WTC11 (cell line): ENCODE results near the gene IRF2BP2. TPM values are rescaled to one million over a fixed set of nuclear protein-coding genes. Genes with fewer than 3 reads are reported as not detected.

ENCODE experiments used
- ATAC-seq: fragments of 200-7000 bp; cut with Tn5 transposase; 2 replicates; pipeline ENCODE4 v1.10.0; 2021; ENCODE audit warnings: mild to moderate bottlenecking, moderate library complexity
- CTCF ChIA-PET: fragments of 300-600 bp; sonication (Branson Sonifier 250); formaldehyde crosslinking; loops from one replicate; lab custom pipeline; 2021; ENCODE audit warnings: antibody characterized with exemption; lab: Charles Lee
- POLR2A ChIA-PET: fragments of 350-600 bp; sonication (Branson Sonifier 250); formaldehyde crosslinking; loops from one replicate; lab custom pipeline; 2021; ENCODE audit warnings: antibody characterized with exemption; lab: Charles Lee
- DNase-seq: peaks from one replicate; pipeline ENCODE4 v3.0.0; 2021; ENCODE audit warnings: low spot score
- H3K27ac Mint-ChIP-seq: 2 replicates; pipeline ENCODE4 v1.8.0; 2021; ENCODE audit warnings: mixed read lengths
- H3K27me3 Mint-ChIP-seq: 2 replicates; pipeline ENCODE4 v1.8.0; 2021; ENCODE audit warnings: low read depth, mild to moderate bottlenecking, moderate library complexity, mixed read lengths
- H3K36me3 Mint-ChIP-seq: 2 replicates; pipeline ENCODE4 v1.8.0; 2021; ENCODE audit warnings: mixed read lengths
- H3K4me1 Mint-ChIP-seq: 2 replicates; pipeline ENCODE4 v1.8.0; 2022; ENCODE audit warnings: mixed read lengths
- H3K4me3 Mint-ChIP-seq: 2 replicates; pipeline ENCODE4 v1.8.0; 2021; ENCODE audit warnings: mild to moderate bottlenecking, moderate library complexity, mixed read lengths
- H3K9me3 Mint-ChIP-seq: 2 replicates; pipeline ENCODE4 v1.8.0; 2021; ENCODE audit warnings: mixed read lengths
- CBFB ChIP-seq: sonication (generic); formaldehyde crosslinking; IDR thresholded peaks from 2 replicates; pipeline ENCODE4 v1.8.1; 2022; ENCODE audit warnings: mild to moderate bottlenecking, low read depth, missing genetic modification reagents
- ELF4 ChIP-seq: sonication (generic); formaldehyde crosslinking; IDR thresholded peaks from 2 replicates; pipeline ENCODE4 v1.8.1; 2022; ENCODE audit warnings: low read depth, mild to moderate bottlenecking, moderate library complexity, missing genetic modification reagents
- EMX1 ChIP-seq: fragments of 250-450 bp; sonication (Bioruptor Pico); IDR thresholded peaks from 2 replicates; pipeline ENCODE4 v1.8.0; 2021; ENCODE audit warnings: mild to moderate bottlenecking
- FOXP1 ChIP-seq: sonication (generic); formaldehyde crosslinking; IDR thresholded peaks from 2 replicates; pipeline ENCODE4 v1.8.0; 2022; ENCODE audit warnings: missing genetic modification reagents, mild to moderate bottlenecking, moderate library complexity, borderline replicate concordance
- GTF2I ChIP-seq: fragments of 250-450 bp; sonication (Bioruptor Pico); conservative IDR thresholded peaks from 2 replicates; pipeline ENCODE4 v1.4.0; 2021; ENCODE audit warnings: mild to moderate bottlenecking
- KAT7 ChIP-seq: sonication (generic); formaldehyde crosslinking; IDR thresholded peaks from 2 replicates; pipeline ENCODE4 v1.8.1; 2023; ENCODE audit warnings: missing genetic modification reagents, mild to moderate bottlenecking, borderline replicate concordance
- NFYB ChIP-seq: sonication (generic); formaldehyde crosslinking; conservative IDR thresholded peaks from 2 replicates; pipeline ENCODE4 v1.8.0; 2022; ENCODE audit warnings: low read depth, missing genetic modification reagents
- NR1H2 ChIP-seq: sonication (generic); formaldehyde crosslinking; IDR thresholded peaks from 2 replicates; pipeline ENCODE4 v1.9.0; 2021; ENCODE audit warnings: mild to moderate bottlenecking, moderate library complexity, missing genetic modification reagents
- RORB ChIP-seq: fragments of 250-450 bp; sonication (Bioruptor Pico); IDR thresholded peaks from 2 replicates; pipeline ENCODE4 v1.9.0; 2021; ENCODE audit warnings: mild to moderate bottlenecking
- SOX15 ChIP-seq: fragments of 250-450 bp; sonication (Bioruptor Pico); IDR thresholded peaks from 2 replicates; pipeline ENCODE4 v1.9.0; 2021; ENCODE audit warnings: mild to moderate bottlenecking
- TCF7 ChIP-seq: sonication (generic); formaldehyde crosslinking; IDR thresholded peaks from 2 replicates; pipeline ENCODE4 v1.8.0; 2022; ENCODE audit warnings: mild to moderate bottlenecking, low read depth, missing genetic modification reagents, moderate library complexity
- TEAD4 ChIP-seq: sonication (generic); formaldehyde crosslinking; IDR thresholded peaks from 2 replicates; pipeline ENCODE4 v1.8.0; 2022; ENCODE audit warnings: mild to moderate bottlenecking, missing genetic modification reagents
- ZNF263 ChIP-seq: sonication (generic); formaldehyde crosslinking; IDR thresholded peaks from 2 replicates; pipeline ENCODE4 v1.8.1; 2022; ENCODE audit warnings: low read depth, mild to moderate bottlenecking, moderate library complexity, missing genetic modification reagents
- ZNF416 ChIP-seq: fragments of 250-450 bp; sonication (Bioruptor Pico); IDR thresholded peaks from 2 replicates; pipeline ENCODE4 v1.9.0; 2021; ENCODE audit warnings: mild to moderate bottlenecking, inconsistent platforms
- total RNA-seq: library from RNA; stranded (reverse); gene quantifications from 3 replicates; pipeline ENCODE4 v1.2.3, GENCODE V29; 2021
- TF ChIP-seq, protein P1 (sequence below): fragments of 250-450 bp; sonication (Bioruptor Pico); conservative IDR thresholded peaks from 2 replicates; pipeline ENCODE4 v1.9.0; 2021; ENCODE audit warnings: mild to moderate bottlenecking
- TF ChIP-seq, protein P2 (sequence below): sonication (generic); formaldehyde crosslinking; IDR thresholded peaks from 2 replicates; pipeline ENCODE4 v1.8.1; 2023; ENCODE audit warnings: mild to moderate bottlenecking, missing genetic modification reagents, moderate library complexity
- TF ChIP-seq, protein P3 (sequence below): sonication (generic); formaldehyde crosslinking; IDR thresholded peaks from 2 replicates; pipeline ENCODE4 v1.8.0; 2022; ENCODE audit warnings: mild to moderate bottlenecking, missing genetic modification reagents
- TF ChIP-seq, protein P4 (sequence below): sonication (generic); formaldehyde crosslinking; IDR thresholded peaks from 2 replicates; pipeline ENCODE4 v1.8.1; 2022; ENCODE audit warnings: missing genetic modification reagents, borderline replicate concordance

Gene IRF2BP2
- total RNA-seq, 1 experiment from 2014 or later: 70.9 TPM

DNA sequence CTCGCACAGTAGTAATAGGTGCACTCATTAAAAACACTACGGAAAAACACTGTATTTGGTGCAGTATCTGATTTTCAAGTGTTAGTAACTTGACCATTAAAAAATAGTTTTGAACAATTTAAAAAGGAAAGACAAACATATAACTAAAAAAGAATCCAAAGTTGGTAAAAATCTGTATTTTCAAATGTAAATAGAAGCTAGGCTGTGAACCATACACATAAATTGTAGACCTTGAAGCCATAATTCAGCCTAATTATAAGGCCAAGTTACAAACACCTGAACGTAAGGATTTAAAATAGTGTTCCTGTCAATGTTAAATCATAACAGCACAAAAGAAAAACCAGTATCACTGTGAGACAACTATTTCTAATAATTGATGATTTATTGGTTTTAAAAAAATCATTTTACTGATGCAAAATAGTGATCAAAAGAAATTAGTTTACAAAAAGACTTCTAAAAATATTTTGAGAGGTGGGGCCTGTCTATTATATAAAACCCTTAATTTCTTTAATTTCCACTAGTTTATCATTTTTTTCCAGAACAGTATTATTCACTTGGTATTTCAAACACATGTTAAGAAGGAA is 4.5 kb downstream of the IRF2BP2 start:
- POLR2A ChIA-PET: interaction anchor here (0.7 kb wide), 1 partner anchor 479 kb away, joined by 3 read pairs; no protein-coding TSS in a partner anchor
- DNase-seq (no peak), ATAC-seq (no peak)
- Mint-ChIP-seq H3K27me3 (no peaks in the 10 kb centered on the region), H3K4me1 (peaks cover 76% of the 10 kb centered on the region), H3K36me3 (peaks cover 37% of the 10 kb centered on the region), H3K27ac (peak overlapping the region; percentile 89), H3K9me3 (no peaks in the 10 kb centered on the region), H3K4me3 (peak overlapping the region; percentile 85)
- CTCF ChIA-PET: interaction anchor here (1.1 to 2.3 kb wide), 3 partner anchors 7 to 488 kb away, joined by 3 to 8 read pairs (median 7); no protein-coding TSS in a partner anchor
- TF ChIP-seq RORB (CRISPR knock-in tag): no peak
- no peak for TF ChIP-seq NFYB (CRISPR knock-in tag)
- TF ChIP-seq, protein P1, sequence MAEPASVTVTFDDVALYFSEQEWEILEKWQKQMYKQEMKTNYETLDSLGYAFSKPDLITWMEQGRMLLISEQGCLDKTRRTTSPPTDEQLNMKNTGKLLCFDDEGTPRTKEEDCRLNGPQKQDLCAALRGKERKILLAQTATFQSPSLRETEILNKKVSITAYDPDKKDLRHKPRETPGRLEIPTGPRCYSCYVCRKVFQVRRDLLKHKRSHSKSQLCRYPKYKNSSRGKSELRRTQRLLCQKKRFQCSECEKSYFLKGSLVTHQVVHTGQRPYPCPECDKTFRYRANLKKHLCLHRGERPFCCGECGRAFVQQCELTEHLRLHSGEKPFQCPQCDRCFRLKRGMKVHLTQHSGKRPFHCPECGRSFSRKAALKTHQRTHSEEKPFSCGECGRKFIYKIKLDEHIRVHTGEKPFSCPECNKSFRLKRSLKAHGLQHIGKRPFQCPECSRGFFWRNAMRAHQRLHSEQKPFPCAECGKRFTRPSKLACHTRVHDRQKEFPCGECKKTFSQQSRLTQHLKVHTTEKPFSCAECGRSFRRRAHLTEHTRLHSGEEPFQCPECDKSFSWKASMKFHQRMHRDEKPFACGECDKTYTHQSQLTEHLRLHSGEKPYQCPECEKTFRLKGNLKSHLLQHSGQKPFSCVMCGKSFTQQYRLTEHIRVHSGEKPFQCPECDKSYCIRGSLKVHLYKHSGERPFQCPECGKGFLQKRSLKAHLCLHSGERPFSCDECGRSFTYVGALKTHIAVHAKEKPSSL (CRISPR knock-in tag): no peak
- no peak for TF ChIP-seq KAT7
- TF ChIP-seq ZNF416 (CRISPR knock-in tag): no peak
- no peak for TF ChIP-seq ZNF263 (CRISPR knock-in tag)
- no peak for TF ChIP-seq ELF4 (CRISPR knock-in tag)
- TF ChIP-seq, protein P2, sequence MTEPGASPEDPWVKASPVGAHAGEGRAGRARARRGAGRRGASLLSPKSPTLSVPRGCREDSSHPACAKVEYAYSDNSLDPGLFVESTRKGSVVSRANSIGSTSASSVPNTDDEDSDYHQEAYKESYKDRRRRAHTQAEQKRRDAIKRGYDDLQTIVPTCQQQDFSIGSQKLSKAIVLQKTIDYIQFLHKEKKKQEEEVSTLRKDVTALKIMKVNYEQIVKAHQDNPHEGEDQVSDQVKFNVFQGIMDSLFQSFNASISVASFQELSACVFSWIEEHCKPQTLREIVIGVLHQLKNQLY: no peak
- TF ChIP-seq EMX1: no peak
- TF ChIP-seq SOX15 (CRISPR knock-in tag): no peak
- TF ChIP-seq TEAD4 (CRISPR knock-in tag): no peak
- TF ChIP-seq TCF7 (CRISPR knock-in tag): no peak
- TF ChIP-seq, protein P3, sequence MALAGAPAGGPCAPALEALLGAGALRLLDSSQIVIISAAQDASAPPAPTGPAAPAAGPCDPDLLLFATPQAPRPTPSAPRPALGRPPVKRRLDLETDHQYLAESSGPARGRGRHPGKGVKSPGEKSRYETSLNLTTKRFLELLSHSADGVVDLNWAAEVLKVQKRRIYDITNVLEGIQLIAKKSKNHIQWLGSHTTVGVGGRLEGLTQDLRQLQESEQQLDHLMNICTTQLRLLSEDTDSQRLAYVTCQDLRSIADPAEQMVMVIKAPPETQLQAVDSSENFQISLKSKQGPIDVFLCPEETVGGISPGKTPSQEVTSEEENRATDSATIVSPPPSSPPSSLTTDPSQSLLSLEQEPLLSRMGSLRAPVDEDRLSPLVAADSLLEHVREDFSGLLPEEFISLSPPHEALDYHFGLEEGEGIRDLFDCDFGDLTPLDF (CRISPR knock-in tag): no peak
- TF ChIP-seq GTF2I (CRISPR knock-in tag): no peak
- no peak for TF ChIP-seq CBFB (CRISPR knock-in tag)
- TF ChIP-seq, protein P4, sequence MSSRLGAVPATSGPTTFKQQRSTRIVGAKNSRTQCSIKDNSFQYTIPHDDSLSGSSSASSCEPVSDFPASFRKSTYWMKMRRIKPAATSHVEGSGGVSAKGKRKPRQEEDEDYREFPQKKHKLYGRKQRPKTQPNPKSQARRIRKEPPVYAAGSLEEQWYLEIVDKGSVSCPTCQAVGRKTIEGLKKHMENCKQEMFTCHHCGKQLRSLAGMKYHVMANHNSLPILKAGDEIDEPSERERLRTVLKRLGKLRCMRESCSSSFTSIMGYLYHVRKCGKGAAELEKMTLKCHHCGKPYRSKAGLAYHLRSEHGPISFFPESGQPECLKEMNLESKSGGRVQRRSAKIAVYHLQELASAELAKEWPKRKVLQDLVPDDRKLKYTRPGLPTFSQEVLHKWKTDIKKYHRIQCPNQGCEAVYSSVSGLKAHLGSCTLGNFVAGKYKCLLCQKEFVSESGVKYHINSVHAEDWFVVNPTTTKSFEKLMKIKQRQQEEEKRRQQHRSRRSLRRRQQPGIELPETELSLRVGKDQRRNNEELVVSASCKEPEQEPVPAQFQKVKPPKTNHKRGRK (CRISPR knock-in tag): no peak
- TF ChIP-seq FOXP1 (CRISPR knock-in tag): no peak

DNA sequence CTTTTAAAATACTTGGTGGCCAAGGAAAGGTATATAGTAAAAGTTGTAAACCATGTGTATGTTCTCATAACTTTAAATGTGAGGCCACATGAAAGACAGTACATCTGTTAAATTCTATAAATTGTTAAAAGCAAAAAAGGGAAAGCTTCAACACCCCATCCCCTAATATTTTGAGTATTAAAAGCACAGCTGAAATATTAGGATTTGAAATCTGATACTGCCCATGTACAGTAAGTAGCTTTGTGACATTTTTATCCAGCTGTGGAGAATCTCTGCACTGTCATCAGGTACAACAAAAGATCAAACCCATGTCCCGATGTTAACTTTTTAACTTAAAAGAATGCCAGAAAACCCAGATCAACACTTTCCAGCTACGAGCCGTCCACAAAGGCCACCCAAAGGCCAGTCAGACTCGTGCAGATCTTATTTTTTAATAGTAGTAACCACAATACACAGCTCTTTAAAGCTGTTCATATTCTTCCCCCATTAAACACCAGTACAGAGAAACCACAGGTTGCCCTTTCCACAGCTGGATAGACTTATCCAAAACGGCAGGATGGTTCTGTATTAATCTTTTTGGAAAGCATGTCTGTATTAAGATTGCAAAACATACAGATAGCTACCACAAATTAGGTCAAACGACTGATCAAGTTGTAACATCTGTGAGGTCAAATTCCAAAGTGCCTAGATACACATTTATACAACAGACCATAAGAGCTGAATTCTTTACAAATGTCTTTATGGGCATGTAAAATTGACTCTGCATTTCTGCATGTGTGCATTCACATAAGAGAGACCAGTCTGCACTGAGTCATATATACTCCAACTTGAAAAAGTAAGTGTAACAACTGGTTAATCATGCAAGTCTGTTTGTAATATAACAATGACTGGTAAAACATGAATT is 5.2 kb downstream of the IRF2BP2 start:
- H3K4me3 Mint-ChIP-seq: peak overlapping the region; percentile 85
- no peaks in the 10 kb centered on the region for H3K27me3 Mint-ChIP-seq
- H3K27ac Mint-ChIP-seq: peak overlapping the region; percentile 89
- ATAC-seq (no peak), DNase-seq (no peak)
- H3K9me3 Mint-ChIP-seq: no peaks in the 10 kb centered on the region
- H3K36me3 Mint-ChIP-seq: peaks cover 37% of the 10 kb centered on the region
- no peak for TF ChIP-seq NR1H2 (CRISPR knock-in tag)
- peaks cover 80% of the 10 kb centered on the region for H3K4me1 Mint-ChIP-seq
- ChIA-PET CTCF (interaction anchor here (0.9 to 2.3 kb wide), 5 partner anchors 104 to 500 kb away, joined by 3 to 7 read pairs (median 3); no protein-coding TSS in a partner anchor), POLR2A (interaction anchor here (0.7 kb wide), 1 partner anchor 479 kb away, joined by 3 read pairs; no protein-coding TSS in a partner anchor)
